Stomach (tissue), 4 donors: ENCODE measurements around the gene PLXNA1.

ENCODE experiments used
- CTCF ChIP-seq, 7 experiments: fragments of 450-650 bp in 4 of 7; fragments of 200-600 bp in 3 of 7; sonication (generic) in 3 of 7; IDR thresholded peaks; one replicate each; pipeline ENCODE4 v1.5.1; 2016 to 2019; ENCODE audit warnings: antibody characterized with exemption in 7 of 7, control low read depth in 2 of 7, mild to moderate bottlenecking in 1 of 7
- POLR2A ChIP-seq, 4 donors: fragments of 450-650 bp; IDR thresholded peaks; one replicate each; pipeline ENCODE4 v1.6.1; 2016; ENCODE audit warnings: antibody characterized with exemption in 4 of 4, control low read depth in 2 of 4, mild to moderate bottlenecking in 1 of 4, moderate library complexity in 1 of 4
- POLR2AphosphoS5 ChIP-seq, 3 donors: sonication (generic); formaldehyde crosslinking; IDR thresholded peaks; one replicate each; pipeline ENCODE4 v1.6.1; 2016; ENCODE audit warnings: antibody characterized with exemption in 3 of 3

- TF ChIP-seq CTCF (IDR thresholded peaks at IDR 0.05) (no peak), POLR2AphosphoS5 (IDR thresholded peaks at IDR 0.05) (no peak), POLR2A (IDR thresholded peaks at IDR 0.05) (no peak)
Measured at GRCh38 chr3:126993436-126993835, 10.5 kb downstream of the PLXNA1 start.
